ENCODE data around the gene DHCR24.

GRCh38 chr1:54816951-54817350 is 70.0 kb downstream of the DHCR24 start:
- TF ChIP-seq EZH2 (IDR thresholded peaks at IDR 0.05; ENCODE audit: low read length), result no peak
- TF ChIP-seq CTCF (optimal IDR thresholded peaks at IDR 0.05 in 1 of 3, IDR thresholded peaks at IDR 0.05 in 1 of 3, conservative IDR thresholded peaks at IDR 0.05 in 1 of 3; ENCODE audit: extremely low read depth in 1 of 3, insufficient read depth in 2 of 3, low read length in 3 of 3), result no peak

All from keratinocyte (primary cell).